ENCODE measurements around the gene SCN10A. TPM values are rescaled to one million over a fixed set of nuclear protein-coding genes. Genes with fewer than 3 reads are reported as not detected.
A peak's percentile ranks its signal among the peaks of the same experiment; 100 is the strongest.

Gene SCN10A
- not detected for total RNA-seq

DNA sequence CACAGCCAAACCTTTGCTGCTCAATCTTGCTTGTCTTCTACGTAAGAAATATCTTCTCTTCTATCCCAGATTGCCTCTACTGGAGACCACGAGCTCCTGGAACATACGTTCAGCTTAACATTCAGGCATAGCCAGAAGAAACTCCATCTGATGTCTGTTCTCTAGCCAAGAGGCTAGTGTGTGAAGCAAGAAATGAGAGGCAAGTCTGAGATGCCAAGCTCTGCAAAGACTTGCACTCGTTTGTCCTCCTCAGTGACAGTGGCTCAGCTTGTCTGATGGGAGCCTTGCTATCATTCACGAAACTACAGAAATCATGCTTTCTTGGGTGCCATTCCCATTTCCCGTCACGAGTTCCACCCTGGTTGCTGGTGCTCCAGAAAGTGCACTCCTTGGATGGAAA is at the start of gene SCN10A:
SCN10A (minus strand) TSS at position 192 of the 400 bp plus-strand sequence. CDS start 22,207 bp downstream, outside the sequence.
- DNase-seq (ENCODE audit: low spot score in 2 of 2): no peak
- H3K9me3 ChIP-seq: no peaks in the 10 kb centered on the region
- no peaks in the 10 kb centered on the region for H3K4me1 ChIP-seq
- H3K27ac ChIP-seq: no peak within 1 kb of the TSS
- no peaks in the 10 kb centered on the region for H3K27me3 ChIP-seq
- H3K36me3 ChIP-seq: no peaks in the 10 kb centered on the region
- WGBS, 2 donors: 65 to 78% methylated on average over 7 of the region's 7 CpGs
- no peak for TF ChIP-seq EP300 (IDR thresholded peaks at IDR 0.05)
- TF ChIP-seq, protein P1, sequence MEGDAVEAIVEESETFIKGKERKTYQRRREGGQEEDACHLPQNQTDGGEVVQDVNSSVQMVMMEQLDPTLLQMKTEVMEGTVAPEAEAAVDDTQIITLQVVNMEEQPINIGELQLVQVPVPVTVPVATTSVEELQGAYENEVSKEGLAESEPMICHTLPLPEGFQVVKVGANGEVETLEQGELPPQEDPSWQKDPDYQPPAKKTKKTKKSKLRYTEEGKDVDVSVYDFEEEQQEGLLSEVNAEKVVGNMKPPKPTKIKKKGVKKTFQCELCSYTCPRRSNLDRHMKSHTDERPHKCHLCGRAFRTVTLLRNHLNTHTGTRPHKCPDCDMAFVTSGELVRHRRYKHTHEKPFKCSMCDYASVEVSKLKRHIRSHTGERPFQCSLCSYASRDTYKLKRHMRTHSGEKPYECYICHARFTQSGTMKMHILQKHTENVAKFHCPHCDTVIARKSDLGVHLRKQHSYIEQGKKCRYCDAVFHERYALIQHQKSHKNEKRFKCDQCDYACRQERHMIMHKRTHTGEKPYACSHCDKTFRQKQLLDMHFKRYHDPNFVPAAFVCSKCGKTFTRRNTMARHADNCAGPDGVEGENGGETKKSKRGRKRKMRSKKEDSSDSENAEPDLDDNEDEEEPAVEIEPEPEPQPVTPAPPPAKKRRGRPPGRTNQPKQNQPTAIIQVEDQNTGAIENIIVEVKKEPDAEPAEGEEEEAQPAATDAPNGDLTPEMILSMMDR (IDR thresholded peaks at IDR 0.05): no peak
- no peak for TF ChIP-seq POLR2A (IDR thresholded peaks at IDR 0.05)
- H3K4me3 ChIP-seq: no peak within 1 kb of the TSS

DNA sequence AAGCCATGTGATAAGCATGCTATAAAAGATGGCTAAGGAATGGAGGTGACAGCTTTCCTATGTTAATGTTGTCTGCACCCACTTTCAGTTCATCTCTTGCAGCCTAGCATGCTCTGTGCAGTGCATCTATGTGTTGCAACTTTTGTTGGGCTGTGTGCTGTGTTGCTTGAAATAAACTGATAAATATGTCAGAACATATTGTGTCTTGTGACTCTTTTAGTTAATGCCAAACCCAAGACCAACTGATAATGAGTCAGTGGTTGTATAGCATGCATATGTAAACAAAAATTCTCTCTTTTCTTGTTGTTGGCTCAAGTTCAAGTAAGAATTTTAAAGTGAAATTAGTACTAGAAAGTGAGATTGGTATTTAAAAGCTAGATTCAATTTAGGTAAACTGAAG is 37.0 kb upstream of the SCN10A start:
- TF ChIP-seq, protein P1 (IDR thresholded peaks at IDR 0.05): no peak
- TF ChIP-seq POLR2A (IDR thresholded peaks at IDR 0.05) (no peak), EP300 (IDR thresholded peaks at IDR 0.05) (no peak)
- Histone ChIP-seq H3K36me3 (no peaks in the 10 kb centered on the region), H3K27ac (no peak overlapping the region), H3K4me3 (no peak overlapping the region), H3K9me3 (no peaks in the 10 kb centered on the region), H3K27me3 (no peaks in the 10 kb centered on the region), H3K4me1 (no peaks in the 10 kb centered on the region)
- DNase-seq (ENCODE audit: low spot score in 2 of 2): no peak

DNA sequence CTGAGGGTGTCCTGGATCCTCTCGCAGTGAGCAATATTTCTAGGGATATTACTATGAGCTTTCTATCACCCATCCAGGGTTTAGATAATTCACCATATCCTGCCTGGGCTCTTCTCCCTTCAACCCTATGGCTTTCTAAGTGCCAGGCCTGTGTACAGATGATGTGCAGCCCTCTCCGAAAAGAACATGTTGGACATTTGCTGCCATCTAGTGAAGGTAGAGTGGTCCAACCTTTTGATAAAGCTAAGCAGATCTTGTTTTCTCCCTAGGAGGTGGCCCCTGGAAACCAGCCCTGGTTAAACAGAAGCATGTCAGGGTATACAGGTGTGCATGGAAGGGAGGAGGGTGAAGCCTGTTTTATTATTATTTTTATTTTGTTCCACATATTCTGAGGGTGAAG is 27.9 kb upstream of the SCN10A start:
- WGBS, 2 donors: 37 to 59% methylated on average over 2 of the region's 2 CpGs
- TF ChIP-seq POLR2A (IDR thresholded peaks at IDR 0.05): no peak
- TF ChIP-seq, protein P1 (IDR thresholded peaks at IDR 0.05): peak; percentile 13 to 50 (median 22)
- Histone ChIP-seq H3K27ac (no peak overlapping the region), H3K4me3 (no peak overlapping the region), H3K27me3 (no peaks in the 10 kb centered on the region), H3K9me3 (no peaks in the 10 kb centered on the region), H3K36me3 (no peaks in the 10 kb centered on the region), H3K4me1 (no peaks in the 10 kb centered on the region)
- no peak for DNase-seq (ENCODE audit: low spot score in 2 of 2)

DNA sequence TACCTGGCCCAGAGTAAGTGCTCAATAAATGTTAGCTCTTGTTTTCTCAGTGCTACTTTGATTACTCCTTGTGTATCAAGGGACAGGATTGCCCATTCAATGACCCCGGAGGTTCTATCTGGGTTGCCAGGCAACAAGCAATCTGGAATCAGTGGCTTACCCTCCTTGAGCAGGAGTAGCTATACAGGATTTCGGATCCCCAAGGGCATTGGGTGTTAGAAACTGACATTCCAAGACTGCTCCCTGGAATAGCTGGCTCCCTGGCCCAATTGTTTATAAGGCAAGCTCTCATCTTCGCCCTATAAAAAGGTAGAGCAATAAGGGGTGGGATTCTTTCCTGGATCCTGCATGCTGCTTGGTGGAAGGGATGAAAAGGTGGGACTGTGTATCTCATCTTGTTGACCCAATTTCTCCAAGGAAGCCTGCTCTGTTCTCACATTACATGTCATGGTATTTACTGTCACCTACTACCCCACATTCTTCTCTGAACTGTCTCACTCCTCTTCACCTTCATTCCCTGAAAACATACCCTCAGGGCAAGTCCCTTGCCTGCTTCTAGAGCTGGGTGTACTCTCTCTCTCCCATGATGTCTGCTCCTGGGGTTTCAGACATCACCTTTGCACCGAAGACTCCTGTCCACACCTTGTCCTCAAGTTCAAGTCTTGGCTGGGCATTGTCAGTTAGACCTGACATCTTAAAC is 26.4 kb upstream of the SCN10A start:
- Histone ChIP-seq H3K4me1 (no peaks in the 10 kb centered on the region), H3K9me3 (no peaks in the 10 kb centered on the region), H3K27ac (no peak overlapping the region), H3K27me3 (no peaks in the 10 kb centered on the region), H3K4me3 (no peak overlapping the region), H3K36me3 (no peaks in the 10 kb centered on the region)
- WGBS, 2 donors: 68 to 80% methylated on average over 4 of the region's 4 CpGs
- no peak for DNase-seq (ENCODE audit: low spot score in 2 of 2)
- no peak for TF ChIP-seq EP300 (IDR thresholded peaks at IDR 0.05)
- TF ChIP-seq, protein P1 (IDR thresholded peaks at IDR 0.05): no peak
- no peak for TF ChIP-seq POLR2A (IDR thresholded peaks at IDR 0.05)

DNA sequence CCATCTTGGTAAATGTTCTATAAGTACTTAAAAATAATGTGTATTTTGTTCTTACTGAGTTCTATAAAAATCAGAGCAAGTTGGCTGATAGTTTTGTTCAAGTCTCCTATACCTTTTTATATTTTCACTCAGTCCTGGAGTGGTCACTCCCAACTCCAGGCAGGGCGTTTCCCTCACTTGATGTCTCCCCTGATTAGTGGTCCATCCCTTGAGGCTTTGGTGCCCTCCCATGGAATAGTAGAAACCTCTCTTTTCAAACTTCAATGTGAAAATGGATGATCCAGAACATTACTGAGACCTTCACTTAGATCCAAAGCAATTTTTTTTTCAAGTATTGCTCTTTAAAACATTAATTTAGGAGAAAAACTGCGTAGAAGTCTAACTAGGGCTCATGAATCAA is 25.0 kb upstream of the SCN10A start:
- no peaks in the 10 kb centered on the region for H3K9me3 ChIP-seq
- WGBS, 2 donors: 58 to 68% methylated on average over 2 of the region's 2 CpGs

More for the DNA sequence above, 25.0 kb upstream of the SCN10A start:
- Histone ChIP-seq H3K4me1 (no peaks in the 10 kb centered on the region), H3K4me3 (no peak overlapping the region), H3K36me3 (no peaks in the 10 kb centered on the region), H3K27me3 (no peaks in the 10 kb centered on the region), H3K27ac (no peak overlapping the region)
- no peak for DNase-seq (ENCODE audit: low spot score in 2 of 2)
- no peak for TF ChIP-seq EP300 (IDR thresholded peaks at IDR 0.05)
- no peak for TF ChIP-seq POLR2A (IDR thresholded peaks at IDR 0.05)
- TF ChIP-seq, protein P1 (IDR thresholded peaks at IDR 0.05): no peak

All from tibial nerve (tissue), 4 donors.